Activated gamma-delta T cell treated with anti-CD3 and anti-CD28 coated beads, Interleukin-2, amount 50 U/mL, for 16 hours (primary cell): Measurements from ENCODE around the gene DAPP1.
"Not testable (repeated sequence)": the region's sequence is repeated elsewhere in the genome, so short reads cannot be mapped to it uniquely, and the experiment has no call there.

Experiments
- DNase-seq: peaks from one replicate; pipeline ENCODE4 v3.0.0-alpha.2; 2020; ENCODE audit warnings: low read depth

DAPP1 gene

DNA sequence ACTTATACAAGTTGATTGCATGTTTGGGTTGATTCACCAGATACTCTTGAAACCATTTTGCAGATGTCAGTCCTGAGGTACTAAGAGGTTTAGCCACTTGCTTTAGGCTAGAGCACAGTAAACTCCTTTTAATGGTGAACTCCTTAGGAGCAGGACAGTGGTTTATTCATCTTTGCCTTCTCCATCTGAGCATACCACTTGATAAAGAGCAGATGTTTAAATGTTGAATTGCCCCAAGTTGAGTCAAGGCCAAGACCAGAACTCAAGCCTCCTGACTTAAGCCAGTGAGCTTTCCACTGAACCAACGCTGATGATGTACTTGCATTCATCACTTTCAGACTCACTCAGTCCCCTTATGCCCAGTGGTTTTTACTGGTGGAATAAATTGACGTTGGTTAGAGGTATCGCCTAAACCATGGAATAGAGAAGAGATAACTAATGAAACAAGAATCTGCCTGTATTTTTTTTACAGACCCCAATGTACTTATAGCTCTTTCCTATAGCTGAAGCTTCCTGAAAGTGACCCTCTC is 7.5 kb downstream of the DAPP1 start:
- no peak for DNase-seq

DNA sequence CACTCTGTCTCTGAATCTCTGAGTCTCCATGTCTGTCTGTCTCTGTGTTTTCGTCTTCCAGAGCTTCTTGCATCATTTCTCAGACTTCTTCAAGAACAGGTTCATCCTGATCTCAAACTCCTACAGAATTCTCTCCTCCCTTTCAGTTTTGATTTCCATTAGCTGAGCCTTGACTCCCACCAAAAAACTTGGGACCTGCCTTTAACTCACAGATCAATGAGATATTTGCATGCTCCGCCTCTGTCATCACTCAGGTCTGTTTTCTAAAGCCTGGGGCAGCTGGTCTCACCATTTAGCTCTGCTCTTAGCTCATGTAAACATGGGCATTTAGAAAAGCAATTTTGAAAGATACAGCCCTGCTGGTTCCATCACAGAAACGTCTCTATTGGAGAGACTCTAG is 8.6 kb downstream of the DAPP1 start:
- DNase-seq: no peak

DNA sequence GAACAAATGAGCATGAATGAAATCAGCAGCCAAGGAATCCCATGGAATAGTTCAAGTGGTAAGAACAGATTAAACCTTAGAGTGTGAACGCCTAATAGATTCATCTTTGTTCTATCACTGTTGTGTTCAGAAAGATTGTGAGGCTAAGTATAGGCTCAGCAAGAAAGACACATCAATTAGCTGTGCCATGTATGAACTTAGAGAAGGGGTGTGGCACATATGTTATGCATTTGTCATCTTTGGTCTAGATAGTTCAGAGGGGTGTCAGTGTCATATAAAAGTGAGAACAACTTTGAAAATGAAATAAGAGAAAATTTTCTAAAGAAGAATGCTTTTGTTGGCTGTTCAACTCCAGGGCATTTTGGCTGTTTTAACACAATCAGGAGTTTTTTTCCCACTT is 9.4 kb downstream of the DAPP1 start:
- DNase-seq: no peak

DNA sequence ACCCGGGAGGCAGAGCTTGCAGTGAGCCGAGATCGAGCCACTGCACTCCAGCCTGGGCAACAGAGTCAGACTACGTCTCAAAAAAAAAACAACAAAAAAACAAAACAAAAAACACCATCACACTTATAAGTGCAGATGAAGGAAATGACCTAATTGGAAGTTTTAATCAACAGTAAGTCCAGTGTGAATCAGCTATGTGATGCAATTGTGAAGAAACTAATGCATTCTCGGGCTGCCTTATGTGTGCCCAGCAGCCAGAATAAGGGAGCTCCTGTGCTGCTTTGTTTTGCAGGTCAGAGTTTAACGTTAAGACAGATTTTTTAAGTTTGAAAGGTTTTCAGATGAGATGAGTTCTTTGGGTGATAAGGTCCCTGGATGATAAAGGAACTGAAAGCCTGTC is 10.8 kb downstream of the DAPP1 start:
- DNase-seq: no peak

DNA sequence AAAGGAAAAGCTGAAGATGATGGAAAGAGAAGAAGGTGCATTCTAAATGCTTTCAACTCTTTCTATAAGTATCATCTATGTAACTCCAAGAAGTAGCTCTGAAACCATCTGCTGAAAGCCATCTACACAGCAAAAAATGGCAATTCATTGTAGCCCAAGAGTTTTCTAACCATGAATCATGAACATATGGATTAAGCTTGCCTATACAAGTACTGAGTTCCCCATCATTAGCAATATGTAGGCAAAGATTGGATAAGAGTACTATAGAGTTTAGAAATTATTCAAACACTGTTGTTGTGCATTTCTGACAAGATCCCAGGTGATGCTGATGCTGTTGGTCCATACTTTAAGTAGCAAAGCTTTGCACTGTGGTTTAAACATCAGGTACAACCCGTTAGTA is 11.2 kb downstream of the DAPP1 start:
- DNase-seq: no peak

DNA sequence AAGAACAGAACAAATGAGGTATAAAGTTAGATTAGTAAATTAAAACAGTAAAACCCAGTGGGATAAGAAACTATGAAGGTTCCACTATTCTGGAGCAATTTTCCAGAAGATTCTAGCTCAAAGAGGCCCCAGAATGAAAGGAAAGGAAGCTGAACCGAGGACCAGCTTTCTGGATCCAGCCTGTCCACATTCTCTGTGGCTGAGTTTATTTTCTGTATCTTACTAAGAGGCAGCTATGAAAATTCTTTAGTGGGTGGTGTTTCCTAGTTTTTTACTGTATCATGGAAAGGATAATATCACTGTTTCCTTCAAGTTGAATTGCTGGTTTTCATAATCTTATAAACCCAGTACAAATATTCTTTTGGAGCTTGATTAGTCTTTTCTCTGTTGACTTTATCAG is 11.8 kb downstream of the DAPP1 start:
- DNase-seq: no peak

DNA sequence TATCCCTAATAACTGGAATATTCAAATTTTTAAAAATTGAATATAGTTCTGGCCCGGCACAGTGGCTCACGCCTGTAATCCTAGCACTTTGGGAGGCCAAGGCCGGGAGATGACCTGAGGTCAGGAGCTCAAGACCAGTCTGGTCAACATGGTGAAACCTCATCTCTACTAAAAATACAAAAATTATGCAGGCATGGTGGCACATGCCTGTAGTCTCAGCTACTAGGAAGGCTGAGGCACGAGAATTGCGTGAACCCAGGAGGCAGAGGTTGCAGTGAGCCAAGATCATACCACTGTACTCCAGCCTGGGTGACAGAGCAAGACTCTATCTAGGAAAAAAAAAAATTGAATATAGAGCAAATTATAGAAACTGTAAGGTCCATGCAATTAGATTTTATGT is 13.4 kb downstream of the DAPP1 start:
- DNase-seq: not testable (repeated sequence)

DNA sequence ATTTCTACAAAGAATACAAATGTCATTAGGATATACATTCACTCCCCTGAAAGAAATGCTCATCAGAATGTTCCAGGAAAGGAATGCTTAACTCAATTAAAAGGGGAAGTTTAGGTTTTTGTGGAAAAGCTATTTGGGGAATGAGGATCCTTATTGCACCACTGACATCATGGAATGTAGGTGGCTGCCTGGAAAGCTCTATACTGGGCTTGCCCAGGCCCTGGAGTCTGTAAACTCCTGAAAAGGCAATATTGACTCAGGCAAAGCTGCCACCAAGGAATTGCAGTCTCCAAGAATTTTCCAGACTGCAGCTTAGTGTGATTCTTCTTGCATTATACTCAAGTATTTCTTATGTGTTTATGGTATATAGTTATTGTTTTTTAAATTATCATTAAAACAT is 15.7 kb downstream of the DAPP1 start:
- no peak for DNase-seq

DNA sequence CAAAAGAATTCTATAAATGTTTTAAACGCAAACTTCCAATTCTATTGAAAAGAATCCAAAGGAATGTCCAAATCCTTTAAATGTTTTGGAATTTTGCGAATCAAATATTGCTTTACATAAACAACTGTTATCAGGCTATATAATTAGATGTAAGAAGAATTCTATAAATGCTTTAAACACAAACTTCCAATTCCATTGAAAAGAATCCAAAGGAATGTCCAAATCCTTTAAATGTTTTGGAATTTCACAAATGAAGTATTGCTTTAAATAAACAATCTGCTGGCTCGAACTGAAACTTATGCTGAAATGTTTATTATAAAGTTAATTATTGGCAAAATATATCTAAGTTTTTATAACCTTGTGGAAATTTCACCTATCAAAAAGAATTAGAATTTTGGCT is 16.1 kb downstream of the DAPP1 start:
- DNase-seq: no peak

DNA sequence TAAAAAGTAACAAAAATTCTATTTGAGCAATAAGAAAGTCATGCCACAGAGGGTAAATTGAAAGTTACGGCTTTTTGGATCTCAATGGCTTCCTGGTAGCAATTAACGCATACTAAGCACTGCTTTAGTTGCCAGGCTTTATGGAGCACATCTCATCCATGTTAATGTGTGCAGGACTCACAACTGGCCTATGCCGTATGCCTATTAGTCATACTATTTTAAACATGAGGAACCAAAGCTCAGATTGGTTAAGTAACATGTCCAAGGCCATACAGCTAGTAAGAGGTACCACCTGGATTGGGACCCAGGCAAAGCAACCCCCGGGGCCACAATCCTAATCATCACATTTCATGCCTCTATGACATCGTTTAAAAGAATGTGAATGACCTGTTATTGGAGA is 17.1 kb downstream of the DAPP1 start:
- no peak for DNase-seq

DNA sequence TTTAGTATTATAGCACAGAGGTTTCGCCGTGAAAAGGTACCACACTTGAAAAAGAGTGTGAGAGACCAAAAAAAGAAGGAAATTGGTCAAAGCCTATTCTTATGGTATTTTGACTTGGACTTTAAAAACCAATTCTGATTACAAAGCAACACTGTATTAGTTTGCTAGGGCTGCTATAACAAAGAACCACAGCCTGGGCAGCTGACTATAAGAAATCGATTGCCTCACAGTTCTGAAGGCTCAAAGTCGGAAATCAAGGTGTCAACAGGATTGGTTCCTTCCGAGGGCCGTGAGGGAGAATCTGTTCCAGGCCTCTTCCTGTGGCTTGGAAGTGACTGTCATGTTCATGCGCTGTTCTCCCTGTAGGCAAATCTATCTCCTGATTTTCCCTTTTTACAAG is 17.9 kb downstream of the DAPP1 start:
- DNase-seq: no peak

DNA sequence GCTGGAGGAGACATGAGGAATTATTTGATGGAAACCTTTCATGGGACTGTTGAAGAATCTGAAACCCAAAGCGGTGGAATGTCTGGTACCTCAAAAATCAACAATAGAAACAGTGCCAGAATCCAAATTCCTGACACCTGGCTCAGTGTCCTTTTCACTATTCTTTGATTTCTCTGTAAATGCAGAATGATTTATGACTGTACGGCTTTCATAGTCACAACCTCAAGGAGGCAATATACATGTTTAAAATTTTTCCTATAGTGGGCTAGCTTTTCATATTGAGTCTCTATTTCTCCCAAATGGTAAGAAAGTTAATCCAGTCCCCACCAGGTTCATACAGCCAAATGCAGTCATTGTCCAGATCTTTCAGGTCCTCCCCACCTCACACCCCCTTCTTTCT is 19.3 kb downstream of the DAPP1 start:
- no peak for DNase-seq

DNA sequence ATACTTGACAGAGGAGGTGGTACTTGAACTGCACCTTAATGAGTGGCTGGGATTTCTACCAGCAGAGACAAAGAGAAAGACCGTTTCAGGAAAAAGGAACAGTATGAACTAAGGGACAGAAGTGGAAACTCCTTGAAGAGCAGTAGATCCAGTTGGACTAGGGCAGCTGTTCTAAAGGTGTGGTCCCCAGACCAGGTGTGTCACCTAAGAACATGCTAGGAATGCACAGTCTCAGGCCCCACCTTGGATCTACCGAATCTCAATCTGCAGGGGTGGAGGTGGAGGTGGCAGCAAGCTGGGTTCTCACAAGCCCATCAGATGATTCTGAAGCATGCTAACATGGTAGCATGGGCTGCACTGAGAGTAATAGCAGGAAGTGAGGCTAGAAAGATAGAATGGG is 22.3 kb downstream of the DAPP1 start:
- DNase-seq: no peak

DNA sequence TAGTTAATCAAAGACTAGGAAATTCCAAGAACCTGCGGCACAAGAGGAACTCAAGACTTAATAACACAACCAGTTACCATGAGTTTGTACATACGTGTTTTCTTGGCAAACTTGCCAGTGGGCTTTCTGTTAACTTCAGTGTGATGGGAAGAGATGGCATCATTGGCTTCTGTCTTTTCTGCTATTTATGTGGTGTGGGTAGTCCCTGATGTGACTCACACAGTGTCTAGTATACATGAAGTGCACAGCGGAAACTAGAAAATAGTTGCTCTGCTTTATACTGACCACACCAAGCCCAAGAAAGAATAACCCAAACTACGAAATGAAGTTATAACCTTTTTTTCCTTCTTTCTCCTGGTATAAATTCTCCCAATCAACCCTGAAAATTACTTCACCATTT is 24.5 kb downstream of the DAPP1 start:
- no peak for DNase-seq

DNA sequence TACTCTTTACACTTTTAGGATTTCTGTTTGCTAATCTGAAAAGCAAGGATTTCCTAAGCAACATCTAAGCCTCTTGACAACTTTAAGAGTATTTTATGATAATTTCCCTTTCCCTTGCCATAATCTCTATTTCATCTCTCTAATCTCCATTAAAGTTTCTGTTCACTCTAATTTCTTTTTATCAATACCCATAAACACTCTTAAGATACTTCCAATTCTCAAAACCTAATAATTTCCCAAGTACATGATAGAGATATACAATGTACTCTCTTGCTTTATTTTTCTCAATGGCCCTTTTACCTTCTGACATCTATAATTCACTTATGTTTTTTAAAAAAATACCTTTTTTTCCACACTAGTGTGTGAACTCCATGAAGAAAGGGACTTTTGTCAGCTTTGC is 26.8 kb downstream of the DAPP1 start:
- no peak for DNase-seq

DNA sequence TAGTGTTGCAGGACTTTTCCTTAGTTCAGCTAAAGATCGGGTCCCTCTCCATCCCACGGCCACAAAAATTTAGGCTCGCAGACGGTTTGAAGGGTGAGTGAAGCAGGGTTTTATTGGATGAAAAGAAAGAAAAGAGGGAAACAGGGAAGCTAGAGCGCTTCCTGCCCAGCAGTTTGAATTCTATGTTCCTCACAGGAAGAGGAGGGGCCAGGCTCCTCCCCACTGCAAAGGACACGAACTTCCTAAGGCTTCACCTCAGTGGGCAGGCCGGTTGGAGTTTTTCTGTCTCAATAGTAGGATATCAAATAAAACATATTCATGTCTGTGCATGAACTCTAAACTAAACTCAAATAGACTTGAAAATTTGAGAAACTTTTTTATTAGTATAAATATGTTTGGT is 27.4 kb downstream of the DAPP1 start:
- DNase-seq: no peak

DNA sequence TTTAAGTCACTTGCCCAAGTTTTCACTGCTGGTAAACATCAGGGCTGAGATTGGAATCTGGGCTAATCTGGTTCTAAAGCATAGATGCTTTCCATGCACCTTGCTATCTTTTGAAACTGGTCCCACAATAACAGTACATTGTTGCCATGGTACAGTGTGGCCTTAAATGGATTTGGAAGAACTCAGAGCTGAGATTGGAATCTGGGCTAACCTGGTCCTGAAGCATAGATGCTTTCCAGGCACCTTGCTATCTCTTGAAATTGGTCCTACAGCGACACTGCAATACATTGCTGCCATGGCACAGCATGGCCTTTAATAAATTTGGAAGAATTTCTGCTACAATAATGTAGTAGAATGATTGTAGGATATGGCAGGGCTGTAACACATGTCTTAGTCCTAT is 28.6 kb downstream of the DAPP1 start:
- DNase-seq: no peak

DNA sequence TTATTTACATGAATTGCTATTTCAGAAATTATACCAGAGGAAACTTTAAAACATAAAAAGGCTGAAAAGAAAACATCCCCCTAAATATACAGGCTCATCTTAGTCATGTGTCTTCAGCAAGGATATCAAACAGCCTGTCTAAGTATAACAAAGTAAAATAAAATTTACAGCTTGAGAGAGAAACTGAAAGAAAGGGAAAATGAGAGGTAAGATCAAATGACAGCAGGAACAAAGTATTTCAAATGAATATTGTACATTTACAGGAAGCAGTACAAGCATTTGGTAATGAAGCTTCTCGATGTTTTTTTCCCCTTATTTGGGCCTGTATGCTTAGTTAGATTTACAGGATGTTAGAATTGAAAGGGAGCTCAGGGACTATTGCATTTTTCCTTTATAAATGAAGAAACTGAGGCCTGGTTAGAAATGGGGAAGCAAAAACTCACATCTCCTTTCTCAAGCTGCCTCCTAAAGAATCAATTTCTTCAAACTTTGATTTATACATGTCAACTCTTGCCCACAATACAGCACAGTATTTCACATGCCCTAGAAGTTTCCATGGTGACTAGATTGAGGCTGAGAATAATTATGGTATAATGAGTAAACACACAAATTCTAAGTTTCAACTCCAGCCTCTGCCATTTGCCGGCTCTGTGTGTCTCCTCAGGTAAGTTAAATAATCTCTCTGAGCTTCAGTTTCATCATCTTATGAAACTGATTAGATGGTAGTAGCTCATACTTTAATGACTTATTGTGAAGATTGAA is 29.3 kb downstream of the DAPP1 start:
- DNase-seq: no peak

DNA sequence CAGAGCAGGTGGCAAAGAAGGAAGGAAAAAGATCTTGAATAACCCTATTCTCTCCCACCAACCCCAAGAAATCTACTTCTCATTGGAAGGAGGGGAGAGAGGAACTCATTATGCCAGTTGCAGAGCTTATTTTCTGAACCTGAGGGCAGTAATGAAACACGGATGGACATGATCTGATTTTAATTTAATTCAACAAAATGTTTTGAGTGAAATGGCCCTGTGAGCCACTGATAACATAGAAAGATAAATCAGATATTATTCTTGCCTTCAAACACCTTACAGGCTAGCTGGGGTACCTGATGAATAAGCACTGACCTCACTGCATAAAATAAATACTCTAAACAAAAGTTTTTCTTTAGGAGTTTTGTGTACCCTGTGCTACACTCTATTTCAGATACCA is 30.3 kb downstream of the DAPP1 start:
- no peak for DNase-seq

DNA sequence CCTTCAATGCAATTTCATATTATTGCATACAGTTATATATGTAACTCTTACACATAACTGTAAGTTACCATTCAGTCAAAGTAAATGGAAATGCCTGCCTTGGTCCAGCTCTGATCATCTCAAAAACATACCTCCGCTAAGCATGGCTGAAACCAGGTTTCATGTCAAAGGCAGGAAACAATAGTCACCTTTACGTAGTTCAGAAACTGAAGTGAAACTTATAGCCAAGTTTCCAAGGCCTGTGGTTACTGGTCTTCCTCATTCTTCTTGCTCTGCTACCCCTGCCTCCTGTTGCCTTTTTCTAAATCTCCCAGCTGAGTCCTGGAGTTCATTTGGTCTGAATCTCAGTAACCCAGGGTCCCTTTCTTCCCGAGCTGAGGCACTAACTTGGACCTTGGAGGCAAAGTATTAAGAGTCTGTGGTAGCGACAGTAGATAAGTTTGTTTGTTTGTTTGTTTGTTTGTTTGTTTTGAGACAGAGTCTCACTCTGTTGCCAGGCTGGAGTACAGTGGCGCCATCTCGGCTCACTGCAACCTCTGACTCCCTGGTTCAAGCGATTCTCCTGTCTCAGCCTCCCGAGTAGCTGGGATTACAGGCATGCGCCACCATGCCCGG is 30.8 kb downstream of the DAPP1 start:
- DNase-seq: no peak

DNA sequence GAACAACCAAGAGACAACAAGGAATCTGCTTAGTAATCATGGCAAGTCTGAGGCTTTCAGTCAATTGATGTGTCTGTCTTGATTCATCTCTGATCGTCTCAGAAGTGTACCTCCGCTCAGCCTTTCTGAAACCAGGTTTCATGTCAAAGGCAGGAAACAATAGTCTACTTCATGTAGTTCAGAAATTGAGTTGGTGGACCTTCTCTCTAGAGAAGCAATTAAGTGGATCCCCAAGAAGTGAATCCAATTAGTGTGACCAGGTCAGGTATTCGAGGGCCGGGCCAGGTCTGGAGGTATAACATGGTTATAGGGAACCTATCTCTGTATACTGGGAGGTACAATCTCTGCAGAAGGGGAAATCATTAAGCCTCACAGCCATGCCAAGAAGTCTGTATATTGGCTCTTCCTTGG is 32.0 kb downstream of the DAPP1 start:
- no peak for DNase-seq

DNA sequence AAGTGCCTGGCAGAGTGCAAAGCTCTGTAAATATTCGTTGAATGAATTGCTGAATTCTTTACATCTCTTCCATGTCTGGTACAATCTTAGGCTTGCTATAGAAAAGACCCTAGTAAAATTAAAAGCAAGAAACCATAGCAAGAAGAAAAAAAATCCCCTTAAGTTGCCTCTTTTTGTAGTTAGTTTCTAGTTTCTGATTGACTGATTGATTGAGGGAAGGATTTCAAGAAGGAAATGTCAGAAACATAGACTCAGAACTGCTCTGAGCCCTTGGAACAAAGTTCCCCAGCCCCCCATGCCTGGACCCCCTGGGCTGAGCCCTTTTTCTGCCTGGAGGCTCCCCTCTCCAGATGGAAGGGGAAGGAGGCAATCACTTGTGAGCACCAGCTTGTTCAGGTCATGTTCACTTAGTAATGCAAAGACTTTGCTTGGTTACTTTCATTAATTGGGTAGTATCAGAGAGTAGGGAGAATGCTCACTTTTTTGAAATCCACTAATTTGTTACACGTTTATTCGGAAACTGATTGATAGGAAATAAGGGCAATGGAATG is 35.6 kb downstream of the DAPP1 start:
- no peak for DNase-seq

DNA sequence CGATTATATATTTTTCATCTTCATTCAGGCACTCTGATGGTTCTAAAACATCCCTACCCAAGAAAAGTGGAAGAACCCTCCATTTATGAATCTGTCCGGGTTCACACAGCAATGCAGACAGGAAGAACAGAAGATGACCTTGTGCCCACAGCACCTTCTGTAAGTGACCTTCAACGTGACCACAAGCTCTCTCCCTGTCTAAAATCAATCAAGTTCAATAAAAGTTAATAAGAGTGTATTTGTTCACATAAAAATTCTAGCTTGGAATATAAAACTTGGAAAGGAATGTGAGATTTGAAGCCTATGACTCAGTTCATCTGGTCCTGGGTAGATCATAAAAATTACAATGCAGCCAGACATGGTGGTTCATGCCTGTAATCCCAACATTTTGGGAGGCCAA is 36.6 kb downstream of the DAPP1 start:
- no peak for DNase-seq

DNA sequence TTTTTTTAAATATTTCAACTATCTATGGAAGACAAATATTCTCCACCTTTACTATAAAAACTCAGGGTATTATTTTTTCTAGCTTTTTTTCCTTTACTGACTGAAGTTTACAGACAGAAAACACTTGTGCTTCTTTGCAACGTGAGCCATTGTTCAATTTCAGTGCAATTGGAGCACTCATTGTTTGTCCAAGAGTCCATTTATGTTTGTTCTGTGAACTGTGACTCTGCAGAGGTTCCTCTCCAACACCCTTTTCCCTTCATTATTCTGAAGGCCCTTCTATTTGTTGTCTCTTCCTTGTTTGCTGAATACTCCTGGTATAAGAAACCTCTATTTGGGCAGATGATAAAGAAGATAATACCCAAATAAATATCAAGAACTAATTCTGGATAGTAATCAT is 37.4 kb downstream of the DAPP1 start:
- DNase-seq: no peak
